Activated T-cell treated with anti-CD3 and anti-CD28 coated beads for 48 hours (primary cell): ENCODE results near the gene RCL1.
"Not testable (repeated sequence)": the region's sequence is repeated elsewhere in the genome, so short reads cannot be mapped to it uniquely, and the experiment has no call there.

Experiments used
- DNase-seq: peaks from one replicate; pipeline ENCODE4 v3.0.0-alpha.2; 2020; ENCODE audit warnings: low read depth

The RCL1 gene

GRCh38 chr9:4792572-4793458 lies at the start of gene RCL1:
TSS of gene RCL1 (plus strand) at chr9:4792944. CDS start at chr9:4793092, 148 bp downstream.
- DNase-seq: peak; percentile 99

GRCh38 chr9:4743131-4743875 lies 49.4 kb upstream of the RCL1 start:
- DNase-seq: no peak

- no peak for DNase-seq
Measured at GRCh38 chr9:4746278-4747030, 46.3 kb upstream of the RCL1 start.

- DNase-seq: no peak
Measured at GRCh38 chr9:4748612-4749011, 44.1 kb upstream of the RCL1 start.

- no peak for DNase-seq
Measured at GRCh38 chr9:4750023-4750673, 42.6 kb upstream of the RCL1 start.

GRCh38 chr9:4754530-4754929 lies 38.2 kb upstream of the RCL1 start:
- DNase-seq: not testable (repeated sequence)

GRCh38 chr9:4755026-4755609 lies 37.6 kb upstream of the RCL1 start:
- no peak for DNase-seq

GRCh38 chr9:4756420-4756819 lies 36.3 kb upstream of the RCL1 start:
- no peak for DNase-seq

- no peak for DNase-seq
Measured at GRCh38 chr9:4760122-4760521, 32.6 kb upstream of the RCL1 start.

- peak; percentile 62 for DNase-seq
Measured at GRCh38 chr9:4762108-4762885, 30.4 kb upstream of the RCL1 start.

GRCh38 chr9:4762886-4763541 lies 29.7 kb upstream of the RCL1 start:
- DNase-seq: no peak

- DNase-seq: no peak
Measured at GRCh38 chr9:4764033-4764432, 28.7 kb upstream of the RCL1 start.

- no peak for DNase-seq
Measured at GRCh38 chr9:4768681-4769080, 24.1 kb upstream of the RCL1 start.

- DNase-seq: no peak
Measured at GRCh38 chr9:4769321-4770080, 23.2 kb upstream of the RCL1 start.

- no peak for DNase-seq
Measured at GRCh38 chr9:4771788-4772187, 21.0 kb upstream of the RCL1 start.

GRCh38 chr9:4774209-4774608 lies 18.5 kb upstream of the RCL1 start:
- DNase-seq: no peak

- DNase-seq: not testable (repeated sequence)
Measured at GRCh38 chr9:4774958-4775357, 17.8 kb upstream of the RCL1 start.

GRCh38 chr9:4780651-4781050 lies 12.1 kb upstream of the RCL1 start:
- no peak for DNase-seq

GRCh38 chr9:4781408-4781807 lies 11.3 kb upstream of the RCL1 start:
- no peak for DNase-seq
